GM21423 (cell line): ENCODE results near the gene RPS6KA2.
"Not testable (repeated sequence)": the region's sequence is repeated elsewhere in the genome, so short reads cannot be mapped to it uniquely, and the experiment has no call there.

Experiments
- ATAC-seq: cut with Tn5 transposase; IDR thresholded peaks from one replicate; pipeline ENCODE4 v1.9.1; 2021; ENCODE audit warnings: mild to moderate bottlenecking, moderate library complexity; ENCODE audit not compliant: unreplicated experiment

RPS6KA2 gene

GRCh38 chr6:166387642-166388289, 239.3 kb downstream of the RPS6KA2 start:
- ATAC-seq = no peak

GRCh38 chr6:166387098-166387497, 240.0 kb downstream of the RPS6KA2 start:
- ATAC-seq = not testable (repeated sequence)

- no peak for ATAC-seq
These were observed 240.9 kb downstream of the RPS6KA2 start for GRCh38 chr6:166386111-166386510.

GRCh38 chr6:166383802-166384363, 243.2 kb downstream of the RPS6KA2 start:
- peak; percentile 0 for ATAC-seq

GRCh38 chr6:166382933-166383801, 243.9 kb downstream of the RPS6KA2 start, which contains the start of gene MPC1:
MPC1 (minus strand) TSS chr6:166382940; CDS start chr6:166382876, 64 bp downstream.
- ATAC-seq = peak; percentile 88

- peak; percentile 3 for ATAC-seq
These were observed 244.5 kb downstream of the RPS6KA2 start for GRCh38 chr6:166382500-166382932.

GRCh38 chr6:166381733-166382499, 245.1 kb downstream of the RPS6KA2 start:
- ATAC-seq = peak; percentile 51

- ATAC-seq = no peak
These were observed 245.7 kb downstream of the RPS6KA2 start for GRCh38 chr6:166381381-166381732.

GRCh38 chr6:166379800-166380199, 247.3 kb downstream of the RPS6KA2 start:
- ATAC-seq = no peak

- ATAC-seq = no peak
These were observed 247.9 kb downstream of the RPS6KA2 start for GRCh38 chr6:166379103-166379586.

- no peak for ATAC-seq
These were observed 249.3 kb downstream of the RPS6KA2 start for GRCh38 chr6:166377721-166378120.

GRCh38 chr6:166375013-166375412, 252.0 kb downstream of the RPS6KA2 start:
- ATAC-seq = no peak

GRCh38 chr6:166370489-166370888, 256.6 kb downstream of the RPS6KA2 start:
- ATAC-seq = no peak

GRCh38 chr6:166369782-166370181, 257.3 kb downstream of the RPS6KA2 start:
- ATAC-seq = no peak

- ATAC-seq = no peak
These were observed 260.1 kb downstream of the RPS6KA2 start for GRCh38 chr6:166366921-166367320.

- no peak for ATAC-seq
These were observed 261.2 kb downstream of the RPS6KA2 start for GRCh38 chr6:166365806-166366205.

- ATAC-seq = no peak
These were observed 261.8 kb downstream of the RPS6KA2 start for GRCh38 chr6:166365221-166365620.

GRCh38 chr6:166364456-166364855, 262.6 kb downstream of the RPS6KA2 start:
- ATAC-seq = no peak

- not testable (repeated sequence) for ATAC-seq
These were observed 264.6 kb downstream of the RPS6KA2 start for GRCh38 chr6:166362427-166362826.

- no peak for ATAC-seq
These were observed 266.0 kb downstream of the RPS6KA2 start for GRCh38 chr6:166361077-166361429.
